CD14-positive monocyte (primary cell): ENCODE results near the gene NAGPA. TPM values are rescaled to one million over a fixed set of nuclear protein-coding genes. Genes with fewer than 3 reads are reported as not detected.
A peak's percentile ranks its signal among the peaks of the same experiment; 100 is the strongest.

ENCODE experiments used
- DNase-seq, 3 donors: peaks; one replicate each; pipeline ENCODE4 v3.0.0-alpha.2; 2011 to 2022
- H2AFZ ChIP-seq: 2 replicates; pipeline ENCODE4 v1.6.0; 2012; ENCODE audit warnings: mild to moderate bottlenecking, low read depth, low read length, inconsistent platforms; ENCODE audit not compliant: insufficient read depth, poor library complexity, severe bottlenecking
- H3K27ac ChIP-seq, 2 donors: 1 replicate in 1 of 2; 2 replicates in 1 of 2; pipeline ENCODE4 v1.5.1; 2012 to 2013; ENCODE audit warnings: low read length in 2 of 2, control low read depth in 1 of 2, inconsistent platforms in 1 of 2, low read depth in 1 of 2, mild to moderate bottlenecking in 1 of 2
- H3K27me3 ChIP-seq, 2 donors: one replicate each; pipeline versions ENCODE4 v1.6.0 to v1.6.1; 2011 to 2013; ENCODE audit warnings: low read length in 2 of 2; ENCODE audit not compliant: control insufficient read depth in 2 of 2, insufficient read depth in 2 of 2
- H3K36me3 ChIP-seq, 2 donors: replicated peaks in 1 of 2; 1 replicate in 1 of 2; 2 replicates in 1 of 2; pipeline versions ENCODE4 v1.5.1 to v1.6.1; 2012 to 2013; ENCODE audit warnings: low read length in 2 of 2, control low read depth in 1 of 2, inconsistent platforms in 1 of 2, mild to moderate bottlenecking in 1 of 2; ENCODE audit not compliant: insufficient read depth in 2 of 2, control insufficient read depth in 1 of 2
- H3K4me1 ChIP-seq, 2 donors: 1 replicate in 1 of 2; 2 replicates in 1 of 2; pipeline versions ENCODE4 v1.5.1 to v1.6.1; 2012 to 2013; ENCODE audit warnings: low read length in 2 of 2, control low read depth in 1 of 2, inconsistent platforms in 1 of 2, mild to moderate bottlenecking in 1 of 2, moderate library complexity in 1 of 2; ENCODE audit not compliant: insufficient read depth in 2 of 2, control insufficient read depth in 1 of 2
- H3K4me2 ChIP-seq: replicated peaks from 2 replicates; pipeline ENCODE3; 2012; ENCODE audit warnings: low read length, moderate library complexity, mild to moderate bottlenecking; ENCODE audit not compliant: poor library complexity, severe bottlenecking; ENCODE audit errors: extremely low read depth
- H3K4me3 ChIP-seq, 3 experiments: fragments of 200-600 bp in 1 of 3; sonication (generic) in 1 of 3; replicated peaks in 1 of 3; 1 replicate in 2 of 3; 2 replicates in 1 of 3; pipeline ENCODE4 v1.5.1; 2011 to 2013; ENCODE audit warnings: low read length in 3 of 3, mild to moderate bottlenecking in 3 of 3, control low read depth in 2 of 3, low read depth in 2 of 3, inconsistent platforms in 1 of 3, moderate library complexity in 1 of 3
- H3K79me2 ChIP-seq: 2 replicates; pipeline ENCODE4 v1.6.0; 2012; ENCODE audit warnings: mild to moderate bottlenecking, control low read depth, inconsistent platforms, low read length, moderate library complexity; ENCODE audit not compliant: insufficient read depth
- H3K9ac ChIP-seq: 2 replicates; pipeline ENCODE4 v1.6.0; 2017; ENCODE audit warnings: low read length, mild to moderate bottlenecking; ENCODE audit not compliant: insufficient read depth, poor library complexity, severe bottlenecking
- H3K9me3 ChIP-seq, 2 donors: replicated peaks in 1 of 2; 1 replicate in 1 of 2; 2 replicates in 1 of 2; pipeline versions ENCODE4 v1.5.1 to v1.6.1; 2012 to 2013; ENCODE audit warnings: low read length in 2 of 2, control low read depth in 1 of 2; ENCODE audit not compliant: control insufficient read depth in 1 of 2, insufficient read depth in 1 of 2
- H4K20me1 ChIP-seq: 2 replicates; pipeline ENCODE4 v1.6.0; 2012; ENCODE audit warnings: mild to moderate bottlenecking, low read length, control low read depth, moderate library complexity; ENCODE audit not compliant: insufficient read depth
- H3K27ac Mint-ChIP-seq, 7 donors: one replicate each; pipeline ENCODE4 v1.8.0; 2020; ENCODE audit warnings: mild to moderate bottlenecking in 7 of 7, mixed read lengths in 7 of 7, moderate library complexity in 6 of 7, inconsistent platforms in 2 of 7
- H3K27me3 Mint-ChIP-seq, 3 donors: one replicate each; pipeline ENCODE4 v1.8.0; 2021 to 2022; ENCODE audit warnings: low read depth in 3 of 3, mild to moderate bottlenecking in 3 of 3, mixed read lengths in 3 of 3, moderate library complexity in 3 of 3, inconsistent platforms in 1 of 3
- H3K36me3 Mint-ChIP-seq, 2 donors: one replicate each; pipeline ENCODE4 v1.8.0; 2020; ENCODE audit warnings: mixed read lengths in 2 of 2, inconsistent platforms in 1 of 2, mild to moderate bottlenecking in 1 of 2
- H3K4me1 Mint-ChIP-seq: one replicate; pipeline ENCODE4 v1.8.0; 2020; ENCODE audit warnings: mild to moderate bottlenecking, mixed read lengths
- H3K4me3 Mint-ChIP-seq, 2 donors: one replicate each; pipeline ENCODE4 v1.8.0; 2020; ENCODE audit warnings: mild to moderate bottlenecking in 2 of 2, mixed read lengths in 2 of 2, moderate library complexity in 1 of 2
- H3K9me3 Mint-ChIP-seq, 7 donors: one replicate each; pipeline ENCODE4 v1.8.0; 2020 to 2022; ENCODE audit warnings: mixed read lengths in 7 of 7, mild to moderate bottlenecking in 6 of 7, moderate library complexity in 6 of 7, inconsistent platforms in 2 of 7
- CTCF ChIP-seq: fragments of 200-600 bp; IDR thresholded peaks from one replicate; pipeline ENCODE4 v1.8.0; 2022; ENCODE audit warnings: antibody characterized with exemption, mild to moderate bottlenecking
- WGBS: methylation state at CpG from one replicate; pipeline ENCODE4 v1.1.5; 2013; ENCODE audit warnings: missing lambda C conversion rate; ENCODE audit not compliant: insufficient coverage; 5-methylcytosine and 5-hydroxymethylcytosine counted together
- intact Hi-C, 2 donors: fragments of 100-400 bp; cut with micrococcal nuclease; formaldehyde crosslinking; loops; one replicate each; pipeline versions ENCODE4 v1.15.0 to v1.15.1; 2023
- polyA plus RNA-seq, 3 donors: library from polyadenylated mRNA; depleted of rRNA in 1 of 3; unstranded in 2 of 3; stranded (reverse) in 1 of 3; fragments of 300-500 nt in 2 of 3; fragments of >200 nt in 1 of 3; fragmentation: Illumina TruSeq in 2 of 3; gene quantifications; 1 replicate in 2 of 3; 2 replicates in 1 of 3; pipeline ENCODE4 v1.2.3, GENCODE V29; 2012 to 2021

The NAGPA gene
- polyA plus RNA-seq, 3 donors, result 44.1 to 51.5 (median 44.9) TPM

- Histone ChIP-seq H3K4me1 (no peaks in the 10 kb centered on the region), H3K4me2 (no peak overlapping the region), H3K79me2 (peaks cover 9% of the 10 kb centered on the region), H4K20me1 (no peaks in the 10 kb centered on the region), H3K36me3 (peaks cover 44 to 45% of the 10 kb centered on the region in 2 donors), H3K9ac (no peak overlapping the region), H3K9me3 (no peaks in the 10 kb centered on the region), H3K27ac (no peak overlapping the region), H3K4me3 (no peak overlapping the region), H3K27me3 (no peaks in the 10 kb centered on the region), H2AFZ (no peak overlapping the region)
- H3K36me3 Mint-ChIP-seq, result peaks cover 59 to 89% of the 10 kb centered on the region in 2 donors
- H3K4me1 Mint-ChIP-seq, result no peaks in the 10 kb centered on the region
- H3K27ac Mint-ChIP-seq, result no peak overlapping the region
- no peak for DNase-seq
- peaks cover 0 to under 1% (median 0%) of the 10 kb centered on the region in 7 donors for H3K9me3 Mint-ChIP-seq
- WGBS, result 95% methylated on average over 10 of the region's 17 CpGs
- intact Hi-C loops, result no loop called here
- no peak for TF ChIP-seq CTCF
- H3K27me3 Mint-ChIP-seq, result peaks cover 0 to 2% (median 0%) of the 10 kb centered on the region in 3 donors
- no peak overlapping the region for H3K4me3 Mint-ChIP-seq
Measured at GRCh38 chr16:5078626-5079025, 44.9 kb upstream of the NAGPA start.

DNA sequence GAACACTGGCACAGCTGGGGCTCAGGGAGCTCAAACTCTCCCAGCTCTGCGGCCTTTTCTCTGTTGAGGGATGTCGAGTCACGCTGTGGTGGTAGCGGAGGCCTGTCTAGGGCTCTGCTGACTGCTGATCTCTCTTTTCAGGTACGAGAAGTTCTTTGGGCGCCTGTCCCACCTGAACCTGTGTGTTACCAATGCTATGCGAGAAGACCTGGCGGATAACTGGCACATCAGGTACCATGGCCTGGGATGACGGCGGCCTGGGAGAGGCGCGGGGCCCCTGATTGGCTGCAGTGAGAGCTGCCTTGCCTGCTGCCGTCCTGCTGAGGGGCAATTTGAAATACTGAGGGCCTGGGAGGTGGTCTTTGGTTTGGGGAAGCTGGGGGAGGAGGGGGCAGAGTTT lies 43.6 kb upstream of the NAGPA start:
- H3K36me3 Mint-ChIP-seq, result peaks cover 51 to 76% of the 10 kb centered on the region in 2 donors
- no peaks in the 10 kb centered on the region for H4K20me1 ChIP-seq
- H3K27me3 ChIP-seq, result no peaks in the 10 kb centered on the region
- peaks cover 9% of the 10 kb centered on the region for H3K4me1 Mint-ChIP-seq
- WGBS, result 99% methylated on average over 13 of the region's 13 CpGs
- no peaks in the 10 kb centered on the region for H3K9me3 Mint-ChIP-seq
- H3K4me3 Mint-ChIP-seq, result no peak overlapping the region
- H3K27ac Mint-ChIP-seq, result peak overlapping the region in 1 of 7 donors; percentile 79
- no peak overlapping the region for H3K9ac ChIP-seq
- H3K4me3 ChIP-seq, result no peak overlapping the region
- no peak overlapping the region for H2AFZ ChIP-seq
- H3K79me2 ChIP-seq, result peaks cover 9% of the 10 kb centered on the region
- no peak for DNase-seq
- peaks cover 0 to 2% (median 0%) of the 10 kb centered on the region in 3 donors for H3K27me3 Mint-ChIP-seq
- no peaks in the 10 kb centered on the region for H3K9me3 ChIP-seq
- H3K4me2 ChIP-seq, result no peak overlapping the region
- no peak for TF ChIP-seq CTCF
- peaks cover 36 to 38% of the 10 kb centered on the region in 2 donors for H3K36me3 ChIP-seq
- peaks cover 7 to 9% of the 10 kb centered on the region in 2 donors for H3K4me1 ChIP-seq
- intact Hi-C loops, result no loop called here
- H3K27ac ChIP-seq, result no peak overlapping the region
